A549 (cell line): ENCODE data around the gene PHF21B.

ENCODE experiments used
- EP300 ChIP-seq, 2 experiments: fragments of >200 bp; sonication (Bioruptor Twin); formaldehyde crosslinking; IDR thresholded peaks; 2 replicates in 1 of 2; 3 replicates in 1 of 2; pipeline ENCODE4 v1.6.1; 2016 to 2017
- ZFP36 ChIP-seq: fragments of 450-650 bp; IDR thresholded peaks from 2 replicates; pipeline ENCODE4 v1.6.1; 2014; ENCODE audit warnings: borderline replicate concordance; ENCODE audit not compliant: partially characterized antibody
- ZSCAN20 ChIP-seq: fragments of 250-450 bp; sonication (Bioruptor Pico); IDR thresholded peaks from 2 replicates; pipeline ENCODE4 v1.8.0; 2022; ENCODE audit warnings: mild to moderate bottlenecking, moderate library complexity
- TF ChIP-seq, protein P1 (sequence below): fragments of 250-450 bp; sonication (Bioruptor Pico); IDR thresholded peaks from 2 replicates; pipeline ENCODE4 v1.5.0; 2020; ENCODE audit warnings: low read depth, mild to moderate bottlenecking, moderate library complexity
- TF ChIP-seq, protein P2 (sequence below): fragments of >200 bp; sonication (Bioruptor Twin); formaldehyde crosslinking; IDR thresholded peaks from 3 replicates; pipeline ENCODE4 v1.5.1; 2016
- TF ChIP-seq, protein P3 (sequence below): IDR thresholded peaks from 2 replicates; pipeline ENCODE4 v1.6.1; 2012

DNA sequence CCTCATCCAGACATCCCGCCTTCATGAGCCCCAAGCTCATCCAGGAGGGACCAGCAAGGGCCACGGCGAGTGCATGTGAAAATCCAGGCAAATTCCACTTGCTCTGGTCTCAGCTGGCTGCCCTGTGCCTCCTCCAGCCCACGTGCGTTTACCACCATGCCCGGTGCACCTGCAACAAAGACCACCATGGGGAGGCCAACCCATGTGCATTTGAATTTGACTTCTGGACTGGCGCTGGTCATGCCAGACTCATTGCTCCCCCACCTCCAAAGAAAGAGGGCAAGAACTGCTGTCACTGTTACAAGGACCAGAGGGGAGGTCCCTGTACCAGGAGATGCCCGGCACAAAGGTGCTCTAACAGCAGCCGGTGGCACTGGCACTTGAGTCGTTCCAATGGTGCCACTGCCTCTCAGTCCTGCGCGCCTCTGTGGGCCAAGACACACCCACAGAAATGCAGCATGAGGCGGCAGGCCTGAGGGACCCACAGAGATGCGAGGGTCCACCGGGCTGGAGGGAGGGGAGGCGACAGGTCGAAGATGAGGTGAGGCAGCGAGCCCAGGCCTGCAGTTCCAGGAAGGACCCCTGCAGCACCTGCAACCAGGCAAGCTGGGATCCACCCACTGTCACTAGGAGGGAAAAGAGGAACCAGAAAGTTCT is 80.3 kb downstream of the PHF21B start:
- no peak for TF ChIP-seq ZFP36
- TF ChIP-seq, protein P1, sequence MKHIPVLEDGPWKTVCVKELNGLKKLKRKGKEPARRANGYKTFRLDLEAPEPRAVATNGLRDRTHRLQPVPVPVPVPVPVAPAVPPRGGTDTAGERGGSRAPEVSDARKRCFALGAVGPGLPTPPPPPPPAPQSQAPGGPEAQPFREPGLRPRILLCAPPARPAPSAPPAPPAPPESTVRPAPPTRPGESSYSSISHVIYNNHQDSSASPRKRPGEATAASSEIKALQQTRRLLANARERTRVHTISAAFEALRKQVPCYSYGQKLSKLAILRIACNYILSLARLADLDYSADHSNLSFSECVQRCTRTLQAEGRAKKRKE (CRISPR knock-in tag): no peak
- TF ChIP-seq ZSCAN20 (CRISPR knock-in tag): no peak
- TF ChIP-seq, protein P2, sequence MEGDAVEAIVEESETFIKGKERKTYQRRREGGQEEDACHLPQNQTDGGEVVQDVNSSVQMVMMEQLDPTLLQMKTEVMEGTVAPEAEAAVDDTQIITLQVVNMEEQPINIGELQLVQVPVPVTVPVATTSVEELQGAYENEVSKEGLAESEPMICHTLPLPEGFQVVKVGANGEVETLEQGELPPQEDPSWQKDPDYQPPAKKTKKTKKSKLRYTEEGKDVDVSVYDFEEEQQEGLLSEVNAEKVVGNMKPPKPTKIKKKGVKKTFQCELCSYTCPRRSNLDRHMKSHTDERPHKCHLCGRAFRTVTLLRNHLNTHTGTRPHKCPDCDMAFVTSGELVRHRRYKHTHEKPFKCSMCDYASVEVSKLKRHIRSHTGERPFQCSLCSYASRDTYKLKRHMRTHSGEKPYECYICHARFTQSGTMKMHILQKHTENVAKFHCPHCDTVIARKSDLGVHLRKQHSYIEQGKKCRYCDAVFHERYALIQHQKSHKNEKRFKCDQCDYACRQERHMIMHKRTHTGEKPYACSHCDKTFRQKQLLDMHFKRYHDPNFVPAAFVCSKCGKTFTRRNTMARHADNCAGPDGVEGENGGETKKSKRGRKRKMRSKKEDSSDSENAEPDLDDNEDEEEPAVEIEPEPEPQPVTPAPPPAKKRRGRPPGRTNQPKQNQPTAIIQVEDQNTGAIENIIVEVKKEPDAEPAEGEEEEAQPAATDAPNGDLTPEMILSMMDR: no peak
- TF ChIP-seq EP300 (IDR thresholded peaks at IDR 0.05): no peak
- TF ChIP-seq, protein P3, sequence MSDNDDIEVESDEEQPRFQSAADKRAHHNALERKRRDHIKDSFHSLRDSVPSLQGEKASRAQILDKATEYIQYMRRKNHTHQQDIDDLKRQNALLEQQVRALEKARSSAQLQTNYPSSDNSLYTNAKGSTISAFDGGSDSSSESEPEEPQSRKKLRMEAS: no peak
